CD14-positive monocyte (primary cell): Measurements from ENCODE around the gene KIRREL1. TPM values are rescaled to one million over a fixed set of nuclear protein-coding genes. Genes with fewer than 3 reads are reported as not detected.

ENCODE experiments used
- DNase-seq, 3 donors: peaks; one replicate each; pipeline ENCODE4 v3.0.0-alpha.2; 2011 to 2022
- H2AFZ ChIP-seq: 2 replicates; pipeline ENCODE4 v1.6.0; 2012; ENCODE audit warnings: mild to moderate bottlenecking, low read depth, low read length, inconsistent platforms; ENCODE audit not compliant: insufficient read depth, poor library complexity, severe bottlenecking
- H3K27ac ChIP-seq, 2 donors: 1 replicate in 1 of 2; 2 replicates in 1 of 2; pipeline ENCODE4 v1.5.1; 2012 to 2013; ENCODE audit warnings: low read length in 2 of 2, control low read depth in 1 of 2, inconsistent platforms in 1 of 2, low read depth in 1 of 2, mild to moderate bottlenecking in 1 of 2
- H3K27me3 ChIP-seq, 2 donors: one replicate each; pipeline versions ENCODE4 v1.6.0 to v1.6.1; 2011 to 2013; ENCODE audit warnings: low read length in 2 of 2; ENCODE audit not compliant: control insufficient read depth in 2 of 2, insufficient read depth in 2 of 2
- H3K36me3 ChIP-seq, 2 donors: replicated peaks in 1 of 2; 1 replicate in 1 of 2; 2 replicates in 1 of 2; pipeline versions ENCODE4 v1.5.1 to v1.6.1; 2012 to 2013; ENCODE audit warnings: low read length in 2 of 2, control low read depth in 1 of 2, inconsistent platforms in 1 of 2, mild to moderate bottlenecking in 1 of 2; ENCODE audit not compliant: insufficient read depth in 2 of 2, control insufficient read depth in 1 of 2
- H3K4me1 ChIP-seq, 2 donors: 1 replicate in 1 of 2; 2 replicates in 1 of 2; pipeline versions ENCODE4 v1.5.1 to v1.6.1; 2012 to 2013; ENCODE audit warnings: low read length in 2 of 2, control low read depth in 1 of 2, inconsistent platforms in 1 of 2, mild to moderate bottlenecking in 1 of 2, moderate library complexity in 1 of 2; ENCODE audit not compliant: insufficient read depth in 2 of 2, control insufficient read depth in 1 of 2
- H3K4me2 ChIP-seq: replicated peaks from 2 replicates; pipeline ENCODE3; 2012; ENCODE audit warnings: low read length, moderate library complexity, mild to moderate bottlenecking; ENCODE audit not compliant: poor library complexity, severe bottlenecking; ENCODE audit errors: extremely low read depth
- H3K4me3 ChIP-seq, 3 experiments: fragments of 200-600 bp in 1 of 3; sonication (generic) in 1 of 3; replicated peaks in 1 of 3; 1 replicate in 2 of 3; 2 replicates in 1 of 3; pipeline ENCODE4 v1.5.1; 2011 to 2013; ENCODE audit warnings: low read length in 3 of 3, mild to moderate bottlenecking in 3 of 3, control low read depth in 2 of 3, low read depth in 2 of 3, inconsistent platforms in 1 of 3, moderate library complexity in 1 of 3
- H3K79me2 ChIP-seq: 2 replicates; pipeline ENCODE4 v1.6.0; 2012; ENCODE audit warnings: mild to moderate bottlenecking, control low read depth, inconsistent platforms, low read length, moderate library complexity; ENCODE audit not compliant: insufficient read depth
- H3K9ac ChIP-seq: 2 replicates; pipeline ENCODE4 v1.6.0; 2017; ENCODE audit warnings: low read length, mild to moderate bottlenecking; ENCODE audit not compliant: insufficient read depth, poor library complexity, severe bottlenecking
- H3K9me3 ChIP-seq, 2 donors: replicated peaks in 1 of 2; 1 replicate in 1 of 2; 2 replicates in 1 of 2; pipeline versions ENCODE4 v1.5.1 to v1.6.1; 2012 to 2013; ENCODE audit warnings: low read length in 2 of 2, control low read depth in 1 of 2; ENCODE audit not compliant: control insufficient read depth in 1 of 2, insufficient read depth in 1 of 2
- H4K20me1 ChIP-seq: 2 replicates; pipeline ENCODE4 v1.6.0; 2012; ENCODE audit warnings: mild to moderate bottlenecking, low read length, control low read depth, moderate library complexity; ENCODE audit not compliant: insufficient read depth
- H3K27ac Mint-ChIP-seq, 7 donors: one replicate each; pipeline ENCODE4 v1.8.0; 2020; ENCODE audit warnings: mild to moderate bottlenecking in 7 of 7, mixed read lengths in 7 of 7, moderate library complexity in 6 of 7, inconsistent platforms in 2 of 7
- H3K27me3 Mint-ChIP-seq, 3 donors: one replicate each; pipeline ENCODE4 v1.8.0; 2021 to 2022; ENCODE audit warnings: low read depth in 3 of 3, mild to moderate bottlenecking in 3 of 3, mixed read lengths in 3 of 3, moderate library complexity in 3 of 3, inconsistent platforms in 1 of 3
- H3K36me3 Mint-ChIP-seq, 2 donors: one replicate each; pipeline ENCODE4 v1.8.0; 2020; ENCODE audit warnings: mixed read lengths in 2 of 2, inconsistent platforms in 1 of 2, mild to moderate bottlenecking in 1 of 2
- H3K4me1 Mint-ChIP-seq: one replicate; pipeline ENCODE4 v1.8.0; 2020; ENCODE audit warnings: mild to moderate bottlenecking, mixed read lengths
- H3K4me3 Mint-ChIP-seq, 2 donors: one replicate each; pipeline ENCODE4 v1.8.0; 2020; ENCODE audit warnings: mild to moderate bottlenecking in 2 of 2, mixed read lengths in 2 of 2, moderate library complexity in 1 of 2
- H3K9me3 Mint-ChIP-seq, 7 donors: one replicate each; pipeline ENCODE4 v1.8.0; 2020 to 2022; ENCODE audit warnings: mixed read lengths in 7 of 7, mild to moderate bottlenecking in 6 of 7, moderate library complexity in 6 of 7, inconsistent platforms in 2 of 7
- CTCF ChIP-seq: fragments of 200-600 bp; IDR thresholded peaks from one replicate; pipeline ENCODE4 v1.8.0; 2022; ENCODE audit warnings: antibody characterized with exemption, mild to moderate bottlenecking
- whole genome bisulfite sequencing: methylation state at CpG from one replicate; pipeline ENCODE4 v1.1.5; 2013; ENCODE audit warnings: missing lambda C conversion rate; ENCODE audit not compliant: insufficient coverage; 5-methylcytosine and 5-hydroxymethylcytosine counted together
- intact Hi-C, 2 donors: fragments of 100-400 bp; cut with micrococcal nuclease; formaldehyde crosslinking; loops; one replicate each; pipeline versions ENCODE4 v1.15.0 to v1.15.1; 2023
- polyA plus RNA-seq, 3 donors: library from polyadenylated mRNA; depleted of rRNA in 1 of 3; unstranded in 2 of 3; stranded (reverse) in 1 of 3; fragments of 300-500 nt in 2 of 3; fragments of >200 nt in 1 of 3; fragmentation: Illumina TruSeq in 2 of 3; gene quantifications; 1 replicate in 2 of 3; 2 replicates in 1 of 3; pipeline ENCODE4 v1.2.3, GENCODE V29; 2012 to 2021

The KIRREL1 gene
- polyA plus RNA-seq, 3 donors, result not detected

- no peaks in the 10 kb centered on the region for H3K36me3 ChIP-seq
- H2AFZ ChIP-seq, result no peak overlapping the region
- Mint-ChIP-seq H3K9me3 (peaks cover 0 to 9% (median 0%) of the 10 kb centered on the region in 7 donors), H3K4me1 (no peaks in the 10 kb centered on the region), H3K4me3 (no peak overlapping the region), H3K36me3 (no peaks in the 10 kb centered on the region), H3K27ac (no peak overlapping the region), H3K27me3 (peaks cover 11 to 24% (median 18%) of the 10 kb centered on the region in 3 donors)
- intact Hi-C loops, result no loop called here
- H3K9ac ChIP-seq, result no peak overlapping the region
- no peak overlapping the region for H3K27ac ChIP-seq
- TF ChIP-seq CTCF, result no peak
- H3K27me3 ChIP-seq, result peaks cover 0 to 7% of the 10 kb centered on the region in 2 donors
- no peaks in the 10 kb centered on the region for H4K20me1 ChIP-seq
- no peaks in the 10 kb centered on the region for H3K9me3 ChIP-seq
- H3K4me3 ChIP-seq, result no peak overlapping the region
- H3K79me2 ChIP-seq, result no peaks in the 10 kb centered on the region
- no peaks in the 10 kb centered on the region for H3K4me1 ChIP-seq
- WGBS, result 79% methylated on average over 2 of the region's 2 CpGs
- no peak overlapping the region for H3K4me2 ChIP-seq
- DNase-seq, result no peak
These were observed 111.4 kb downstream of the KIRREL1 start for GRCh38 chr1:158104891-158105290.

- H3K27ac Mint-ChIP-seq, result no peak overlapping the region
These were observed 112.1 kb downstream of the KIRREL1 start for GRCh38 chr1:158105352-158106095.

More at GRCh38 chr1:158105352-158106095, 112.1 kb downstream of the KIRREL1 start:
- H4K20me1 ChIP-seq, result no peaks in the 10 kb centered on the region
- no peaks in the 10 kb centered on the region for H3K36me3 Mint-ChIP-seq
- 92% methylated on average over 3 of the region's 9 CpGs for WGBS
- no peak overlapping the region for H3K9ac ChIP-seq
- intact Hi-C loops, result no loop called here
- no peak overlapping the region for H2AFZ ChIP-seq
- no peaks in the 10 kb centered on the region for H3K9me3 ChIP-seq
- H3K79me2 ChIP-seq, result no peaks in the 10 kb centered on the region
- H3K4me2 ChIP-seq, result no peak overlapping the region
- no peak overlapping the region for H3K4me3 Mint-ChIP-seq
- H3K4me1 Mint-ChIP-seq, result no peaks in the 10 kb centered on the region
- no peak overlapping the region for H3K27ac ChIP-seq
- no peak overlapping the region for H3K4me3 ChIP-seq
- H3K27me3 Mint-ChIP-seq, result peaks cover 11 to 25% (median 18%) of the 10 kb centered on the region in 3 donors
- no peak for TF ChIP-seq CTCF
- H3K27me3 ChIP-seq, result peaks cover 0 to 7% of the 10 kb centered on the region in 2 donors
- DNase-seq, result no peak
- peaks cover 0 to 9% (median 0%) of the 10 kb centered on the region in 7 donors for H3K9me3 Mint-ChIP-seq
- no peaks in the 10 kb centered on the region for H3K36me3 ChIP-seq
- no peaks in the 10 kb centered on the region for H3K4me1 ChIP-seq
